Upper lobe of right lung (tissue), 1 donor: ENCODE results near the gene DGKE. TPM values are rescaled to one million over a fixed set of nuclear protein-coding genes. Genes with fewer than 3 reads are reported as not detected.
A peak's percentile ranks its signal among the peaks of the same experiment; 100 is the strongest.

Experiments
- ATAC-seq: fragments of 200-7000 bp; cut with Tn5 transposase; one replicate; pipeline ENCODE4 v1.9.1; 2020; ENCODE audit warnings: mild to moderate bottlenecking, moderate library complexity
- DNase-seq: peaks from one replicate; pipeline ENCODE4 v3.0.0-alpha.2; 2020
- H3K27ac ChIP-seq: fragments of 200-600 bp; one replicate; pipeline ENCODE4 v1.8.0; 2022
- H3K27me3 ChIP-seq: fragments of 200-600 bp; one replicate; pipeline ENCODE4 v1.8.0; 2022; ENCODE audit warnings: mild to moderate bottlenecking
- H3K36me3 ChIP-seq: fragments of 200-600 bp; one replicate; pipeline ENCODE4 v1.8.0; 2022
- H3K4me1 ChIP-seq: fragments of 200-600 bp; one replicate; pipeline ENCODE4 v1.8.0; 2022
- H3K4me3 ChIP-seq: fragments of 200-600 bp; one replicate; pipeline ENCODE4 v1.8.0; 2022; ENCODE audit warnings: mild to moderate bottlenecking
- H3K9me3 ChIP-seq: fragments of 200-600 bp; one replicate; pipeline ENCODE4 v1.8.0; 2022
- intact Hi-C: fragments of 100-400 bp; cut with DNase I; formaldehyde crosslinking; loops from one replicate; pipeline ENCODE4 v1.11.0; 2022
- total RNA-seq: library from RNA; stranded (reverse); fragmentation: NEBNext Ultra II Directional; extraction: Animal tissue kit (Norgen Biotek cat#: 25700); gene quantifications from one replicate; pipeline ENCODE4 v1.2.1, GENCODE V29; 2021
- TF ChIP-seq, protein P1 (sequence below): fragments of 200-600 bp; IDR thresholded peaks from one replicate; pipeline ENCODE4 v1.8.0; 2022; ENCODE audit warnings: antibody characterized with exemption
- donor health status: DM: no; HTN: yes; CAD: no; lungs with severe emphysema.

The DGKE gene
- total RNA-seq, 1 donor from 2014 or later: 10.4 TPM

DNA sequence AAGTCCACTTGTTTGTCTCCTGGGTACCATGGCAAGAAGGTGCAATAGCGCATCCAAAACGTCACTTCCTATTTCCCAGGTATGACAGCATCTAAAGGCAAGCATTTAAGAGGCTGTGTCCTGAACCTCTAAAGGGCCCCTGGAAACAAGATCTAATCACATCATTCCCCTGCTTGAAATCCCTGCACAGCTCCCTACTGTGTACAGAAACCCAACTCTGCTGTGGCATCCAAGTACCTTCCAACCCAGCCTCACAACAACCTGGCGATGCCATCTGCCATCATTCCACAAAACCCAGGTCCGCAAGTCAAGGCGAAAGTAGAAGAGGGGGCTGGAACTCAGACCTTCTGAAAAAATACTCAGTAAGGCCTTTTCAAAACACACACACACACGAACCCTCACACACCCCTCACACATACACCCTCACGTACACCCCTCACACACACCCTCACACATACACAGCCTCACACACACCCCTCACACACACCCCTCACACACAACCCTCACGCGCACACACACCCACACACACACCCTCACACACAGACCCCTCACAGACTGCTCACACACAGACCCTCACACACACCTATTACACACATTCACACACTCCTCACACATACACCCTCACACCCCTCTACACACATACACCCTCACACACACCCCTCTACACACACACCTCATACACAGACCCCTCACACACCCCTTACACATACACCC is 24.7 kb upstream of the DGKE start:
- Histone ChIP-seq H3K4me3 (no peak overlapping the region), H3K27me3 (no peaks in the 10 kb centered on the region), H3K4me1 (no peaks in the 10 kb centered on the region), H3K9me3 (no peaks in the 10 kb centered on the region), H3K36me3 (no peaks in the 10 kb centered on the region), H3K27ac (no peak overlapping the region)
- ATAC-seq (peak; percentile 22), DNase-seq (no peak)
- intact Hi-C loops: no loop called here
- TF ChIP-seq, protein P1, sequence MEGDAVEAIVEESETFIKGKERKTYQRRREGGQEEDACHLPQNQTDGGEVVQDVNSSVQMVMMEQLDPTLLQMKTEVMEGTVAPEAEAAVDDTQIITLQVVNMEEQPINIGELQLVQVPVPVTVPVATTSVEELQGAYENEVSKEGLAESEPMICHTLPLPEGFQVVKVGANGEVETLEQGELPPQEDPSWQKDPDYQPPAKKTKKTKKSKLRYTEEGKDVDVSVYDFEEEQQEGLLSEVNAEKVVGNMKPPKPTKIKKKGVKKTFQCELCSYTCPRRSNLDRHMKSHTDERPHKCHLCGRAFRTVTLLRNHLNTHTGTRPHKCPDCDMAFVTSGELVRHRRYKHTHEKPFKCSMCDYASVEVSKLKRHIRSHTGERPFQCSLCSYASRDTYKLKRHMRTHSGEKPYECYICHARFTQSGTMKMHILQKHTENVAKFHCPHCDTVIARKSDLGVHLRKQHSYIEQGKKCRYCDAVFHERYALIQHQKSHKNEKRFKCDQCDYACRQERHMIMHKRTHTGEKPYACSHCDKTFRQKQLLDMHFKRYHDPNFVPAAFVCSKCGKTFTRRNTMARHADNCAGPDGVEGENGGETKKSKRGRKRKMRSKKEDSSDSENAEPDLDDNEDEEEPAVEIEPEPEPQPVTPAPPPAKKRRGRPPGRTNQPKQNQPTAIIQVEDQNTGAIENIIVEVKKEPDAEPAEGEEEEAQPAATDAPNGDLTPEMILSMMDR: no peak

- intact Hi-C loops: no loop called here
- H3K4me3 ChIP-seq: no peak overlapping the region
- H3K27ac ChIP-seq: no peak overlapping the region
- no peaks in the 10 kb centered on the region for H3K27me3 ChIP-seq
- H3K4me1 ChIP-seq: no peaks in the 10 kb centered on the region
- no peaks in the 10 kb centered on the region for H3K36me3 ChIP-seq
- no peaks in the 10 kb centered on the region for H3K9me3 ChIP-seq
- no peak for DNase-seq
- ATAC-seq: peak; percentile 31
- TF ChIP-seq, protein P1: no peak
Measured at GRCh38 chr17:56809820-56810179, 24.2 kb upstream of the DGKE start.

- Histone ChIP-seq H3K4me1 (no peaks in the 10 kb centered on the region), H3K36me3 (no peaks in the 10 kb centered on the region), H3K27me3 (no peaks in the 10 kb centered on the region), H3K9me3 (no peaks in the 10 kb centered on the region), H3K4me3 (no peak overlapping the region), H3K27ac (no peak overlapping the region)
- TF ChIP-seq, protein P1: no peak
- ATAC-seq (peak; percentile 40), DNase-seq (no peak)
- intact Hi-C loops: no loop called here
Measured at GRCh38 chr17:56810343-56810742, 23.6 kb upstream of the DGKE start.

DNA sequence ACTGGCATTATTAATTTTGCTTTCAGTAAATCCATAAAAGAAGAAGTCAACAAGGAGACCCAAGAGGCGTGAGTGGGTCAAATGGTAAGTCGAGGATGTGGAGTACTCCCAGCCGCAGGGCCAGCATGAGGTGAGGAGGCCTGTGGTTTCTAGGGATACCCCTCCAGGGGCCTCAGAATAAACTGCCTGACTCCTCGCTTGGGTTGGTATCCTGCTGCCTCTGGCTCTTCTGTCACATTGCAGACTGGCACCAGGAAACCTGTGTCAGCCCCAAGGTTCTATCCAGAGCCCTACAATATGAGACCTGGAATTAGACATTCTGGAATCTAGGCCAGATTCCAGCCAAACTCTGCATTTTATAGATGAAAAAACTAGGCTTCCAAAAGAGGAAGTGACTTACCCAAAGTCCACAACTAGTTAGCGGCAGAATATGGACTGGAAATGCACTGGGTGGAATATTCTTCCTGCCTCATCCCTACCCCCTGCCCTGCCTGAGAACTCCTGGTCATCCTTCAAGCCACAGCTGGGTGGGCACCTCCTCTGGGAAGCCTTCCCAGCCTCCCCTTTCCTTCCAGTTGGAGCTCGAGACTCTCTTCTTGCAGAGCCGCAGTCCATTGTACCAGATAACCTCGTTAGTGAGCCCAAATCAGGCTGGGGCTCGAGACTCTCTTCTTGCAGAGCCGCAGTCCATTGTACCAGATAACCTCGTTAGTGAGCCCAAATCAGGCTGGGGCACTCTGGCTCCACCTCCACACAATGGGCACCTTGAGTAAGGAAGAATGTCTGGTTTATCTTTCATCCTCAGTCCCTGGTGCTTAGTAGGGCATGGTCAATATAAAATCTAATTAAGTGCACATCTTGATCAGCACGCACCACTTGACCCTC is 22.8 kb upstream of the DGKE start:
- intact Hi-C loops: no loop called here
- DNase-seq (no peak), ATAC-seq (no peak)
- TF ChIP-seq, protein P1: no peak
- Histone ChIP-seq H3K4me3 (no peak overlapping the region), H3K27me3 (no peaks in the 10 kb centered on the region), H3K9me3 (no peaks in the 10 kb centered on the region), H3K27ac (no peak overlapping the region), H3K4me1 (no peaks in the 10 kb centered on the region), H3K36me3 (no peaks in the 10 kb centered on the region)

DNA sequence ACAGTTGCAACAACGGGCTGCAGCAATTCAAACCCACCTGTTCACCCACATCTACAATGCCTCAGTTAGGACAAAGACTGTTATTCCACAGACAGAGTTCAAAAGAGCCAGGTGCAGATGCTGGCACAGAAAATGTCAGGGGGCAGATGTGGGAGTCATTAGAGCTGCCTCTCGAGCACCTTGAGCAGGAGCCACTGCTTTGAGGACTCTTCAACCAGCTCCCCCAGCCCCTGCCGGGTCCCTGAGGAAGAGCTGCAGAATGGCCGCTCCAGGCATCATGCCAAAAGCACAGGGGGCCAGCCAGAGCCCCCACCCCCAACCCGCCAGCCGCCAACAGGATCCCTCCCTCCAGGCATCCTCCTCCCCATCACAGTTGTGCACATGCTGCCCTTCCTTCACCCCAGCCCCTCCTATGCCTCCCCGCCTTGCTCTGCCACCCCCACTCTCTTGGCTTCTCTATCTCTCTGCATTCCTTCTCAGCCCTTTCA is 21.0 kb upstream of the DGKE start:
- H3K27ac ChIP-seq: no peak overlapping the region
- no peak overlapping the region for H3K4me3 ChIP-seq
- no peaks in the 10 kb centered on the region for H3K9me3 ChIP-seq
- ATAC-seq: no peak
- H3K4me1 ChIP-seq: no peaks in the 10 kb centered on the region
- DNase-seq: no peak
- H3K27me3 ChIP-seq: no peaks in the 10 kb centered on the region
- no peaks in the 10 kb centered on the region for H3K36me3 ChIP-seq
- intact Hi-C loops: no loop called here
- TF ChIP-seq, protein P1: no peak
